ENCODE data around the gene ARHGAP31. TPM values are rescaled to one million over a fixed set of nuclear protein-coding genes. Genes with fewer than 3 reads are reported as not detected.

The ARHGAP31 gene
- total and polyA plus RNA-seq, 2 of the 8 experiments (the other 6 are each of a cell fraction or from before 2014, with no cell fraction given): 1.1 to 7.6 TPM

- CTCF ChIA-PET (ENCODE audit: partially characterized antibody): interaction anchor here (0.6 to 3.6 kb wide), 7 partner anchors 10 to 124 kb away, joined by 3 to 13 read pairs (median 3); no protein-coding TSS in a partner anchor
- FAIRE-seq: no peak
- no peak overlapping the region for H3K27ac ChIP-seq (ENCODE audit: low read depth, low read length)
Measured at GRCh38 chr3:119296727-119297122, 2.5 kb downstream of the ARHGAP31 start.

More at GRCh38 chr3:119296727-119297122, 2.5 kb downstream of the ARHGAP31 start:
- H4K91ac ChIP-seq (replicated peaks; ENCODE audit: insufficient read length, low read length): no peak overlapping the region
- no peak overlapping the region for H2AK5ac ChIP-seq (ENCODE audit: low read depth, low read length)
- H4K20me1 ChIP-seq (replicated peaks in 1 of 2; ENCODE audit: control insufficient read depth in 1 of 2, insufficient read depth in 2 of 2, low read length in 2 of 2): no peaks in the 10 kb centered on the region
- H3K4me1 ChIP-seq (replicated peaks in 1 of 4; ENCODE audit: control insufficient read depth in 3 of 4, insufficient read depth in 4 of 4, low read length in 3 of 4): peaks cover 2 to 14% (median 9%) of the 10 kb centered on the region in 4 experiments
- 83% methylated on average over 4 of the region's 4 CpGs; no CpG with 5 or more reads in 1 of the 2 experiments for WGBS, 2 experiments (ENCODE audit: extremely low coverage in 1 of 2, insufficient coverage in 1 of 2, insufficient read length in 1 of 2, insufficient replicate concordance in 2 of 2, low coverage in 1 of 2, low lambda C conversion rate in 2 of 2, missing lambda C conversion rate in 1 of 2)
- no peak overlapping the region for H3K4me3 ChIP-seq (ENCODE audit: extremely low read depth in 1 of 4, insufficient read depth in 2 of 4, low read depth in 3 of 4, low read length in 4 of 4)
- TF ChIP-seq BCL11A (IDR thresholded peaks at IDR 0.05; ENCODE audit: low read depth in 2 of 2, low read length in 2 of 2): no peak
- H4K5ac ChIP-seq (ENCODE audit: insufficient read length, low read depth, low read length): no peak overlapping the region
- no peaks in the 10 kb centered on the region for H3K79me2 ChIP-seq (ENCODE audit: control insufficient read depth in 1 of 2, insufficient read depth in 2 of 2, low read length in 2 of 2)
- H2BK5ac ChIP-seq (ENCODE audit: low read depth, low read length): no peak overlapping the region
- no peak overlapping the region for H2BK12ac ChIP-seq (ENCODE audit: low read depth, low read length)
- H2BK120ac ChIP-seq (replicated peaks; ENCODE audit: low read depth, low read length): no peak overlapping the region
- no peaks in the 10 kb centered on the region for H3K79me1 ChIP-seq (ENCODE audit: low read depth, low read length)
- no peak overlapping the region for H3K14ac ChIP-seq (ENCODE audit: insufficient read length)
- peak overlapping the region in 1 of 2 experiments; percentile 1; a peak in 2 of 4 replicates for H3K4me2 ChIP-seq (ENCODE audit: insufficient read depth in 1 of 2, low read depth in 2 of 2, low read length in 2 of 2)
- no peaks in the 10 kb centered on the region for H3K36me3 ChIP-seq (ENCODE audit: control insufficient read depth in 2 of 4, insufficient read depth in 4 of 4, low read length in 3 of 4)
- no peak for DNase-seq (ENCODE audit: low read depth in 1 of 2, low spot score in 2 of 2)
- H2AFZ ChIP-seq (ENCODE audit: low read length): no peak overlapping the region
- H3K56ac ChIP-seq (replicated peaks; ENCODE audit: insufficient read length, low read depth, low read length): no peak overlapping the region
- no peaks in the 10 kb centered on the region for H3K9me3 ChIP-seq (ENCODE audit: insufficient read depth in 2 of 2, low read depth in 1 of 2, low read length in 1 of 2)
- no peak overlapping the region for H3K18ac ChIP-seq (ENCODE audit: extremely low read depth, low read length)
- H2BK15ac ChIP-seq (ENCODE audit: low read length): 0 out of 2 replicates have a peak overlapping the region, but pooled peaks have one; percentile 12
- POLR2A ChIA-PET (ENCODE audit: partially characterized antibody): interaction anchor here (0.8 kb wide), 1 partner anchor 26 kb away, joined by 3 read pairs; no protein-coding TSS in a partner anchor
- peaks cover 0 to 29% (median 13%) of the 10 kb centered on the region in 4 experiments; a peak in 4 of 7 replicates for H3K27me3 ChIP-seq (replicated peaks in 1 of 4; ENCODE audit: control insufficient read depth in 3 of 4, extremely low read depth in 1 of 4, insufficient read depth in 3 of 4, low read length in 3 of 4)
- no peak overlapping the region for H3K9ac ChIP-seq (replicated peaks in 1 of 4; ENCODE audit: extremely low read depth in 1 of 4, low read depth in 3 of 4, low read length in 3 of 4)
- no peak overlapping the region for H3K4ac ChIP-seq (replicated peaks; ENCODE audit: insufficient read length, low read depth, low read length)
- no peak overlapping the region for H3K23ac ChIP-seq (ENCODE audit: insufficient read length)
- H2BK20ac ChIP-seq (ENCODE audit: low read length): no peak overlapping the region
- no peak overlapping the region for H4K8ac ChIP-seq (ENCODE audit: extremely low read depth, insufficient read depth, low read length)
- H3K23me2 ChIP-seq (ENCODE audit: low read depth, low read length): peaks cover 14% of the 10 kb centered on the region; the same call in 1 of the 2 replicates

Measured in H1 (cell line).